Stimulated activated naive CD4-positive, alpha-beta T cell treated with Interleukin-2 at 50 U/mL for 16 hours (primary cell): ENCODE data around the gene PRSS56.

Experiments used
- DNase-seq: peaks from one replicate; lab custom pipeline; 2025; lab: John Stamatoyannopoulos, UW

The PRSS56 gene

DNA sequence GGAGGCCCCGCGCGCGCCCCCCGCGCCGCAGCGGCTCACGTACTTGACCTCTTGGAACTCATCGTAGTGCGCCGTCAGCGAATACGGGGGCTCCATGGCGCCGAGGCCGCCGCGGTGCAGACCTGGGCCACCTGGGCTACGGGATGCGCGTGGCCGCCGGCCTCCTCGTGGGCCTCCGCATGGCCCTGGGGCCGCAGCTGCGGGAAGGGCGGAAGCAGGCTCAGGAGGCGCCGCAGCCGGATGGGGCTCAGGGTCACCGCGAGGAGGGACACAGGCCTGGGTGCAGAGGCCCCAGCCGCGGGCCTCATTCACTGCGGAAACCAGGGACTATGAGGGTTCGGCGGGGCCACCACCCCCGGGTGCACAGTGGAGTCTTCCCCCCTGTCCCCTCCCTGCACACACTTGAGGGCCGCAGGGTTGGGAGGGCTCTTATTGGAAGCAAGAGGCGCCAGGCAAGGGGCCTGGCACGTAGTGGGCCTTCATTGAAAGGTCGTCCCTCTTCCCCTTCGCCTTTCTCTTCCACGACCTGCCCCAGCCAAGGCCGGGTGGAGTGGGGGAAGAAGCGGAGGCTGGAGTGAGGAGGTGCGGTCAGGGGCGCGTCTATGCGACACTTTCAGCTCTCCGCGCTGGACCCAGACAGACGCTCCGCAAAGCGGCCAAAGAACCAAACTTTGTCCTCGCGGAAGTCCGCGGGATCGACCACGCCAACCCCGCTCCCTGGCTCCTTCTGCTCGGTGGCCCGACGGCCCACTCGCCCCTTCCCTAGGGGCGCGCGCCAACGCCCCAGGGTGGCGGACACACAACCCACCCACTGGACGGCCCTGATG, 33.4 kb upstream of the PRSS56 start:
- DNase-seq = no peak

DNA sequence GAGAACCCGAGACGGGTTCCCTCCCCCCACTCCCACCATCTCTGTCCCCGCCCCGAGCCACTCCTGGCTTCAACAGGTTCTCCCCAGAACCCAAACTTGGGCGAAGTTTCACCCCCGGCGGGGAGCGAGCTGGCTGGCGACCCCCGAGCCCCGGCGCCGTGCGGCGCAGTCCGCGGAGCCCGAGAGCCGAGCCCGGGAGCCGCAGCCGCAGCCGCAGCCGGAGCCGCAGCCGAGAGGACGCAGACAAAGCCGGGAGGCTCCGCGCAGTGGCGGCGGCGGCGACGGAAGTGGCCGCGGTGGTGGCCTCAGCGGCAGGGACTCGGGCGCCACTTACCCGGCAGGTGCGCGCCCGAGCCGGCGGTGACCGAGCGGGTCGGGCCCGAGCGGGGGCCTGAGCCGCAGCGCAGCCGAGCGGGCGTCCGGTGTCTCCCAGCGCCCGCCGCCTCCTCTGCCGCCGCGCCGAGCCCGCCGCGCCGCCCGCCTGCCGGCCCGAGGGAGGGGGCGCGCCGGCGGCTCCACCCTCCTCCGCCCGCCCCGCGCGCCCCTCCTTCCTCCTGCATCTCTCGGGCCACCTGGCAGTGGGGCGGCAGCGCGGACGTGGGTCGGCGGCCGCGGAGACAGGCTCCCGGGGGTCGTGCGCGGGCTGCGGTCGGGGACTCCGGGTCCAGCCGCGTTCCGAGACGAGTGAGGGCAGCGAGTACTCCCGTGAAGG, 32.6 kb upstream of the PRSS56 start, which contains the start of gene ECEL1:
Gene ECEL1, minus strand, starts transcription at position 450 of the 712 bp plus-strand sequence. CDS start 1,181 bp downstream, outside the sequence.
- no peak for DNase-seq

DNA sequence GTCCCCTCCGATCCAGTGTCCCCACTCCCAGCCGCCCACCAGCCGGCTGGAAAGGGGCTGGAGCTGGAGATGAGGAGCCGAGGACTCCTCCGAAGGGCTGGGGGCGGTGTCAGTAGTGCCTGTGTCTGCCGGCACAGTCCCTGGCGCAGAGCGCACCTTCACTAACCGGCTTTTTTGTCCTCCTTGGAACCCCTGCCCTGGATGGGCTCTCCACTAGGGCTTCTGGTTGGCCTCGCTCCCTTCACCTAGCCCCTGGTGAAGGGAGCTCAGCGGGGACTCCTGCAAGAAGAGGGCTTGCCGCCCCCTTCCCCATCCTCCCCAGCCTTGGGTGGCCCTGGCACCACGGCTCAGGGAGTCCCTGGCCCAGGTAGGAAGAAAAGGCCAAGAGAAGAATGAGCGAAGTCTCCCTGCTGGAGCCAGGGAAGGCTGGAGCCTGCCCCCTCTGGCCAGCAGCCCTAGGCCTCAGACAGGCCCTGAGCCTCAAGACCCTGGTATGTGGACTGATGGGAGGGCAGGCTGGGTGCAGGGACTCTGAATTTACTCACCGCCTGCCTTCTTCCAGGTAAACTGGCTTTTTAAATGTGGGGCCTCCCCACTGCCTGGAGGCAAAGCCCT, 32.0 kb upstream of the PRSS56 start:
- DNase-seq = no peak

DNA sequence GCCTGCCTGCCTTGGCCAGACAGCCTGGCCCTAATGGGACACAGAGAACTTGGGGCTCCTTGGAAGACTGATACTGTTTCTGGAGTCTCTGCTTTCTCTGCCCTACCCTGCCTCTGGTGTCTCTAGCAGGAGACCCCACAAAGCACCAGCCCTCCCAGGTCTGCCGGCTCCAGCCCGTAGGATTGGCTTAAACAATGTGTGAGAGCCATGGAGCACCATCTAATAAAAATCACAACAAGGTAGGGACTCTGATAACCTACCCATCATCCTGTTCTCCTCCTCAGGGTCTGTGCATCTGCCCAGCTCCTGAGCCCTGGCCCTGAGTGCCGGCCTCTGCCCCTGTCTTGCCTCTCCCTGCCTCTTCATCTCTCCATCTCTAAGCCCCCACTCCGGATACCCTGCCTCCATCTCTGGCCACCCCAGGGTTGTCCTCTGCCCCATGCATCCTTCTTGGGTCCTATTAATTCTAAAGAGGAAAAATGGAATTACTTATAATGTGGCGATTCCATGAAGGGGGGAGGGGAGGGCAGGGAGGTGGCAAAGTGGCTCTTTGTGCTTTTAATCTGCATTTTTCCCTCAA, 31.4 kb upstream of the PRSS56 start:
- no peak for DNase-seq

DNA sequence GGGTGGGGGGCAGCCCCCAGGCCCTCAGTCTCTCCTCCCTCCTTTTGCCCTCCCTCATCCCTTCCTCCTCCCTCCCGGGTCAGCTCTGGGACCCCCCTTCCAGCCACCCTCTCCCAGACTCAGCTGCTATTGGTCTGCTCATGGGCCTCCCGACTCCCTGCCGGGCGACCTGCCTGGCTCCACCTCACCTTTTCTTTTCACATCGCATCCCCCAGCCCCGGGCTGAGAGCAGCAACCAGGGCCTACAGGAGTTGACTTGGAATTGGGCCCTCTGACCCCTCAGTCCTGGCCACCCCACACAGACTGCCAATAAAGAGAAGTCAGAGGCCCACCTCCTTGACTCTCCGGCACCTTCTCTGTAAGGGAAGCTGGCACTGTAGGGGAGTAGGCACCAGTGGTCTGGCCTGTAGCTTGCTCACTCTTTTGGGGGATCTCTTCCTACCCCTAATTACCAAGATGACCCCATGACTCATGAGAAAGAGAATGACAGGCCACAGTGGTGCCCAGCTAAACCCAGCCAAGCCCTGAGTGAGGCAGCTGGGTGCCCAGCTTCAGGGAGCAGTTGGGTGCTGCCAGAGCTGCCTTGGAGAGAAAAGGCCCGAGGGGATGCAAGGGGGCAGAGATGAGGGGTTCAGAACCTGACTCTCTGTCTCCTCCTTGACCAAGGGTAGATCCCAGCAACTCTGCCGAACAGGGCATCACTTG, 30.5 kb upstream of the PRSS56 start:
- DNase-seq = no peak

DNA sequence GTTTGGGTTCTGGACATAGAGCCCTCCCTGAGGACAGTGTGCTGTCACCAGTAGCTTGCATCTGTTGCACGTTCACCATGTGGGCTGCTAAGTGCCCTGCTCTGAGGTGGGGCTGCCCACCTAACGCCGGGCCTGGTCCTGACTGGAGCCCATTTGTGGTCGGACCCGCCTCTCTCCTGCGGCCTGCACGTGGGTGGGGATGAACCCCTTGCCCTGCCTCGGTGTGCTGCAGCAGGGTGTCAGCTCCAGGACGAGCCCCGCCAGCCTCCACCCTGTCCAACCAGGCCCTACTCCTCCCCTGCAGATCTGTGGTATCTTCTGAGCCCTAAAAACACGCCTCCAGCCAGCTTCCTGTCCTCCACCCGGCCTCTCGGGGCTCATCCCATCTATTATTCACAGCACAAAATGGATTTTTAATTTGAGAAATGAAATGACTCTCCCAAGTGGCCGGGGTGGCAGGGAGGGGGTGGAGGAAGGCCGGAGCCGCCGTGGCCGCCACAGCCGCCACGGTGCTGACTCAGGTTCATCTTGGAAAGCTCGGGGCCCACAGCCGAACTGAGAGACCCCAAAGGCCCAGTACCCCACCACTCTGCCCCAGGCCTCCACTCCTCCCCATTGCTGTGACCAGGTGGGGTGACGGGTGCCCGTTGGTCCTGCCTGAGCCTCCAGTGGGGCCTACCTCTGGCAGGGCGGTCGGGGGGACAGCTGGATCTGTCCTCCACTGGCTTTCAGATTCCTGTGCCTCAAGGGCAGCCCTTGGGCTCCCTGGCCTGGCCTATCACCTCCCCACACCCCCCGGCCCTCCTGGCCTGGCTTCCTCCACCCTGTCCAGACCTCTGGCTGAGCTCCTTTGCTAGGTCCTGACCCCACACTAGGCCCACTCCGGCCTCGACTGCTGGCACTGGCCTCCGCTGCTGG, 29.7 kb upstream of the PRSS56 start:
- no peak for DNase-seq

DNA sequence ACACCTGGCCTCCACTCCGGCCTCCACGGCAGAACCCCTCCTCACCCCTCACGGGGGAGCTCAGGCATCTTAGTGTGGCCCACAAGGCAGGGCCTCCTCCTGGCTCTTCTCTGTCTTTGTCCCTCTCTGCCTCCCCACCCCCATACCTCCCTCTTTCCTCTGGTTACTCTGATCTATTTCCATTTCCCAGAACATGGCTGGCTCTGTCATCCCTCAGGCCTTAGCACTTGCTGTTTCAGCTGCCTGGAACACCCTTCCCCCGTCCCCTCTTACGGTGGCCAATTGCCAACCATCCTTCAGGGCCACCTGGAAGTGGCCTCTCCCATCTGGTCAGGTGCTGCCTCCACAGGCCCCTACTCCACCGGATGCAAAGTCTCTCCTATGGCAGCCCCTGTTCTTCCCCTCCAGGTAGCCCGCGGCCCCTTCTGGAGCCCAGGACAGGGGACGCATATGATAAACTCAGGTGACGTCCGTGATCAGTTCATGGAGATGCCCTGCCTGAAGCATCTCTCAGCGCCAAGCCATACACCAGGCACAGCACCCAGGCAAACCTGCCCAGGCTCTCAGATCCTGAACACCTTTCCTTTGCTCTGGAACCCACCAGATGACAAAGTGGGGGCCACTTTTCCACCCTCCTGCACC, 28.9 kb upstream of the PRSS56 start:
- DNase-seq = no peak

DNA sequence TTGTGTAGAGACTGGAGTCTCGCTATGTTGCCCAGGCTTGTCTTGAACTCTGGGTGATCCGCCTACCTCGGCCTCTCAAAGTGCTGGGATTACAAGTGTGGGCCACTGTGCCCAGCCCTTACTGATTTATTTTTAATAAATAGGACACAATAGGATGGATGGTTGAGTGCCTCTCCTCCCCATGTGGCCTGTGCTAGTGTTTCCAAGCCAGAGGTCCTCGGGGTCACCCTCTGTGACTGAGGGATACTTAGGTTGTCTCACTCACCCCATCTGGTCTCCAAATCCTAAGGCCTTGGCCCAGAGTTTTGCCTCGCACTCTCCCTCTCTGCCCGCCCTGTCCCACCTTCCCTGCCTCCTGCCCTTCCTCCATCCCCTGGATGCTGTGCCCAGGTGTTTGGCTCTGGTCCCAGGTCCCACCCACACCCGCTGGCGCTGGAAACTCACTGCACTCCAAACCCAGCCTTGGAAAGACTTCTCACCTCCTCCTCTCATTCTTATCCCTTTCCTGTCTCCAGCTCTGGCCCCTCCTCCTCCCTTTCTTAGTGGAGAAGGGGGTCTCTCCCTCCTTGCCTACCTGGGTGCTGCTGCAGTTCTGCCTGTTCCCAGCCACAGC, 27.8 kb upstream of the PRSS56 start:
- DNase-seq = no peak

DNA sequence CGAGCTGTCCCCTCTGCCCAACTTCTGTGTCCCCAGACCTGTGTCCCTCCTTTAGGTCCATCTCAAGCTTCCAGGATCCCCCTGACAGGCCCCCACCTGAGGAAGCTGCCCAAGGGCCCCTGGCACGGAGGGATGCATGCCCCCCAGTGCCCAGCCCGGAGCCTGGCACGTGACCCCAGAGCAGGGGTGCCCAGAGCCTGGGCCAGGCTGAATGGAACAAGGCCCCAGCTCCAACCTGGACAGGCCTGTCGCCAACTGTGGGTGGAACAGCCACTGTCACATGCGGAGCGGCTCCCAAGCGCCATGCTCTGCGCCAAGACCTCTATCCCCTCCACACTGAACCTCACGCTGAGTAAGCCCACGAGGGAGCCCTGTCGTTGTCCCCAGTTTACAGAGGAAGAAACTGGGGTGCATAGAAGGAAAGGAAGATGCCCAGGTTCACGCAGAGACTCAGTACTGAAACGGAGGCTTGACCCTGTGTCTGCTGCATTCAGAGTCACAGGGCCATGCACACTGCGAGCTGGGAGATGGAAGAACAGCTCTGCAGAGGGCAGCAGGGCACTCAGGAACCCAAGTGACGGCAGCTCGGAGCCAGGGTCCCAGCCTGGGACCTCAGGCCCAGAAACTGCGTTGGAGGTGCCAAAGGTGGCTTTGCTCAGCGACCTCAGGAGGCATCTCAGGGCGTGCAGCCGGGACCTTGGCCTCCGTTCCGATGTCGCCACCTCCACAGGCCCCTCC, 27.1 kb upstream of the PRSS56 start:
- DNase-seq = no peak

DNA sequence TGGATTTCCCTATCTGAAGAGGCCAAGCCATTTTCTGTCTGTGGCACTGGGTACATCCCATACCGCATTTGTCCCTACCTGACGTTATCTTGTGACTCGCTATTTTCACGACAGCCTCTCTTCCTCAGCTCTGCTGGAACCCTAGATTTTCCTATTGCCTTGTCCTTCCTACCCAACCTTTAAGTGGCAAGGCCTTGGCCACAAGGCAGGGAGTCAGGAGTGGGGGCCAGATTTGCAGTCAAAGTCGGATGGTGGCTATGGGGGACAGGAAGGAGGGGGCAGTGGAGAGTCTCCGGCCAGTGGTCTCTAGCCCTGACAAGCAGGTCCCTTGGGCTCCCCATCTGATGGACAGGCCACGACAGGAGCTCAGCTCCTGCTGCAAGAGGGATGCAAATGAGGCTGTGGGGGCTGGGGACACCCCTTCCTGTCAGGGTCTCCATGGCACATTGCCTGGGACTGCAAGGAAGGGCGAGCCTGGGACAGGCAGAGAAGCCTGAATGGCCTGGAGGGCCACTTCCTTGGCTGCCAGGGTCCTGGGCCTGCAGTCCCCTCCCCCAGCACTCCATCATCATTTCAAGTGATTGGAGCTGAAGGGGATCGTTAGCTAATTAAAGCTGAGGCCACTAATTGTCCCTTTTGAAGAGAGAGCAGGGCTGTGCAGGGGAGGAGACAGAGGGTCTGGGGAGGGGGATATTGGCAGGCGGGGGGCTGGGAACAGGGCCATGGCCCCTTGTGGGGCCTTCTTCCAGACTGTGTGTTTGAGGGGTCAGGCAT, 26.3 kb upstream of the PRSS56 start:
- no peak for DNase-seq

DNA sequence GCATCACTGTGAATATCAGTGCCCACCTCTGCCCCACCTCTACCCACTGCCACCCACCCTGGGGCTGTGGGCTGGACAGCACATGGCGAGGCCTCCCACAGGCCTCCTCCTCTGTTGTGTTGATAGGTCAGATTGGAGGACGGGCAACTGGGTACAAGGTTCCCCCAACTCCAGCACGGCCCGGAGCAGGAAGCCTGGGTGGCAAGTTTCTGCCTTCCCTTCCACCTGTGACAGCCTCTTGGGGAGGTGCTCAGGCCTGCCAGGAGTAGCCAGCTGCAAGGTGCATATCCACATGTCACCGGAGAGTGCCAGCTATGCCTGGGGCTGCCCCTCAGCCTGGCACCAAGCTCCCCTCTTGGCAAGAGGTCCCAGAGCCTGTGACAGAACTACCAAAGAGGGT, 25.6 kb upstream of the PRSS56 start:
- DNase-seq = no peak

DNA sequence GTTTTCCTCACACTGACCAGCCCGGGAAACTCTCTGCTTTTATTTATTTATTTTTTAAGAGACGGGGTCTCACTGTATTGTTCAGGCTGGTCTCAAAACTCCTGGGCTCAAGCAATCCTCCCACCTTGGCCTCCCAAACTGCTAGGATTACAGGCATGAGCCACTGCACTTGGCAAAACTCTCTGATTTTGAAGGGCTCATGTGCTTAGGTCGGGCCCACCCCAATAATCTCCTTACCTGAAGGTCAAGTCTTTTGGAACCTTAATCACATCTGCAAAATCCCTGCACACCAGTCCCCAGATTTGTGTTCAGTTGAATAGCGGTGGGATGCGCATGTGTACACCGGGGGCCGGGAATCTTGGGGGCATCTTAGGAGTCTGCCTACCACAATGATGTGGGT, 24.9 kb upstream of the PRSS56 start:
- no peak for DNase-seq

DNA sequence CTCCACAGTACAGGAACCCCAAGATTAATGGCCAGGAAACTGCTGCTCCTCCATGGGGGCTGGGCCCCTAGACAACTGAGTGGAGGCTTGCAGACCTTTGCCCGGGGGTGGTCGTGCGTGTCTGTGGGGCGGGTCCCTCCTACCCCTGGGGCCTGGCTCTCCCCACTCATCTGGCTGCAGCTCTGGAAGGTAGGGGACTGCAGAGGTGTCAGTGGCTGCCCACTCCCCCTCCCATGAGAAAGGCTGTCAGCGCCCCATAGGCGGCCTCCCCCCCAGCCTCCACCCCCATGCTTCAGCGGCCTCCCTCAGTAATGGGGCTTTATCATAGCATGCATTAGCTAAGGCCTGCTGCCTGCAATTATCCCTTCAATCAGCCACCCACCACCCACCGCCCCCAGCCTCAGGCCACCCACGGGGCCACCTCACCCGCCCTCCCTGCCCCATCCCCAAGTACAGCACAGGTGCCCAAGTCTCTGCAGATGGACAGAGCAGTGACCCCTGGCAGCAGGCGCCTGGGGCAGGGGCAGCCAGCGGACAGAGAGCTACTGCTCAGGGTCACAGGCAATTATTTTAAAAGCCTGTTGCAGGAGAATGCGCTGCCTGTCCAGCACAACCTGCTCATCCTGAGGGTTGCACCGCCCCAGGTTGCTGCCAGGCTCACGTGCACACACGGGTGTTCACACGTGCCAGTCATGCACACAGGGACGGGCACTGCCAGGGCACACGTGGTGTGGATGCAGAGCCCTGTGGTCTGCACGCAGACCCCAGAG, 23.5 kb upstream of the PRSS56 start:
- no peak for DNase-seq

DNA sequence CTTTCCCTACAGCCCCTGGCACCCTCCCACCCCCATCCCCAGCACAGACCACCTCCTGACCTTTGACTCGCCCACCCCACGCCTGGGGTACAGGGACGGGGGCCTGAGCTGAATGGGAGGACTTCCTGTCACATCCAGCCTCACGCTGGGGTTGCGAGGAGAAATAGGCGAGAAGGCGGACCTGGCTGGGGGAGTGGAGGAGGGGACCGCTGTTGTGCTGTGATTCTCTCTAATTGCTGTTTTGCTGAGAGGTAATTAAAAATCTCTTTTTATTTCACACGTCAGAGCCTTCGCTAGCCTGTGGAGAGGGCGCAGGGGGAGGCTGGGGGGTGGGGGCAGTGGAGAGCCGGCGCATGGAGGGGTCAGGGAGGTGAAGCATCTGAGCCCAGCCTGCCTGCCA, 22.8 kb upstream of the PRSS56 start:
- DNase-seq = no peak

DNA sequence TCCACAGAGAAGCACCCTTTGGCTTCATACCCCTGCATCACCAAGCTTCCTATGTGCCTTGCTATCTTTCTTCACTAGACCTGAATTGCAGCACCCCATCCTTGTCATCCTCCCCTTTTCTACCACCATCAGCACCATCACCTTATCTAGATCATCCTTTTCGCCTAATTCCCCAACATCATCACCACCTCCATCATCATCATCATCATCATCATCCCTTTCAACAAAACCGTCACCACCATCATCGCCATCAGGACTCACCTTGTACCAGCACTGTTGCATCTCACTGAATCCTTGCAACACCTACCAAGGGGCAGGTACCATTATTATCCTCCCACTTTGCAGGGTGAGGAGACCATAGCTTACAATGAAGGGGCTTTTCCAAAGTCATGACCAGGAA, 21.7 kb upstream of the PRSS56 start:
- DNase-seq = no peak

DNA sequence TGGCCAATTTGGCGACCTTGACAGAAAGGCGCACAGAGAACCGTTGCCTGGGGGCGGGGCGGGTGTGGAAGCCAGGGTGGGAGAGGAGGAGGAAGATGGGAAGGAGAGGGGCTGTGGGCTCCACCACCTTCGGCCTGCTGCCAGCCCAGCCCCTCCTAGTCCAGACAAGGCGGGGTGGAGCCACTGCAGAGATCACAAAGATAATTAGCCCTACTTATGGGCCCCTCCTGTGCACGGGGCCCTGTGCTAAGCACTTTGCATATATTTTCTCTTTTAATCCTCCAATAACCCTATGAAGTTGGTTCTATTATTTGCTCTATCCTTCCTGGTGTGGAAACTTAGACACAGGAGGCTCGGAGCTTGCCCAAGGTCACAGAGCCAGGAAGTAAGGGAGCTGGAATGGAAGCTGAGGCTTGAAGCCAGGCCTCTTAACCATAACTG, 18.8 kb upstream of the PRSS56 start:
- no peak for DNase-seq

DNA sequence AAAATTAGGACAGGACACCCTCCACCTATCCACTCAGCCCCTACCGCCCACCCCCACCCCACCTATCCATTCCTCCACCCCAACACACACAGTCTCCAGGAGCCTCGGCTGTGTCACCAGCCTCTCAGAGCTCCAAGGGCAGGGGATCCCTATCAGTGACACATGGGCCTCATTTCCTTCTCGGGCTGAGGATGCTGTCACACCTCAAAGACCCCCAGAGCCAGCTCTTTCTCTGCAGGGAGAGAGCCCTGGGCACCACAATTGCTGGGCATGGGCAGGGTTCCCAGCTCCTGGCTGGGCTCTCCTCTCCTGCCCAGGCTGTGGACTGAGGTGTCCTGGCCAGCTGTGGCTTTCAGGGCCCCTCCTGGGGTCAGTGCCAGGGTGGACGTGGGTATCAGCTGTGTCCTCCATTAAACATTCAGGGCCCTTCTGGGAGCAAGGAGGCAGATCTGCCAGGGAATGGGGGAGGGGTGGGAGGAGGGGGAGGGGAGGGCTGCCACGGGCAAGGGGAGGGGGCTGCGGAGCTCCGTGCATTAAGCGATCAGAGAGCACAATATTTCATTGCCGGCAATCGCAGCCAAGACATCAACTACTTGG, 18.3 kb upstream of the PRSS56 start:
- DNase-seq = no peak
